Tibial nerve (tissue), 4 donors: Measurements from ENCODE around the gene CPSF2.

Experiments used
- CTCF ChIP-seq, 5 experiments: fragments of 200-600 bp in 3 of 5; fragments of 450-650 bp in 2 of 5; sonication (generic) in 3 of 5; IDR thresholded peaks; one replicate each; pipeline ENCODE4 v1.5.1; 2016 to 2019; ENCODE audit warnings: antibody characterized with exemption in 5 of 5, mild to moderate bottlenecking in 3 of 5, moderate library complexity in 2 of 5
- EP300 ChIP-seq, 2 donors: sonication (generic); formaldehyde crosslinking; IDR thresholded peaks; one replicate each; pipeline ENCODE4 v1.6.1; 2017; ENCODE audit warnings: antibody characterized with exemption in 2 of 2, mild to moderate bottlenecking in 1 of 2
- POLR2A ChIP-seq, 2 donors: fragments of 450-650 bp; IDR thresholded peaks; one replicate each; pipeline ENCODE4 v1.6.1; 2017; ENCODE audit warnings: antibody characterized with exemption in 2 of 2, mild to moderate bottlenecking in 2 of 2, moderate library complexity in 2 of 2

DNA sequence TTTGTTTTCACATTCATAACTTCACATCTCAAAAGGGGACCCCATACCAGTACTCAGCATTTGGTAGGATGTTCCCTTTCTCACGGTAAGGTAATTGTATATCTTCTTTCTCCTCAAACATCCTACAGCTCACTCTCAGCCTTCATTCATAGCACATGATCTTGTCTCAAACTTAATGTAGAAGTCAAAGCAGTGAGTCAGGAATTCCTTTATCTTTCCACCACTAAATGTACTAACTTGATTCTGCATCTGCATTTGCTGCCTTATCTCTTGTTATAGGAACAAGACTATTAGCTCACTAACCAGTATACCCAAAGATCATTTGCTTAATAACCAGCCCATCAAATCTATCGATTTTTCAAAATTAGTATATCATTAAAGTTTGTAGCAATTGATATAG, 22.9 kb downstream of the CPSF2 start:
- TF ChIP-seq CTCF (IDR thresholded peaks at IDR 0.05) = no peak
- TF ChIP-seq EP300 (IDR thresholded peaks at IDR 0.05) = no peak
- no peak for TF ChIP-seq POLR2A (IDR thresholded peaks at IDR 0.05)
